Liver (tissue), 9 donors: ENCODE data around the gene MARCHF11. TPM values are rescaled to one million over a fixed set of nuclear protein-coding genes. Genes with fewer than 3 reads are reported as not detected.

ENCODE experiments used
- DNase-seq: peaks from one replicate; pipeline ENCODE4 v3.0.0-alpha.2; 2017; ENCODE audit warnings: low spot score
- H3K27ac ChIP-seq, 2 donors: one replicate each; pipeline ENCODE4 v1.7.0; 2013; ENCODE audit warnings: inconsistent platforms in 2 of 2, low read length in 2 of 2, control low read depth in 1 of 2, low read depth in 1 of 2, mild to moderate bottlenecking in 1 of 2
- H3K27me3 ChIP-seq, 4 donors: one replicate each; pipeline versions ENCODE4 v1.6.1 to v1.7.0; 2013; ENCODE audit warnings: low read length in 3 of 4, inconsistent platforms in 1 of 4, mild to moderate bottlenecking in 1 of 4, moderate library complexity in 1 of 4; ENCODE audit not compliant: control insufficient read depth in 4 of 4, insufficient read depth in 4 of 4
- H3K36me3 ChIP-seq, 4 donors: one replicate each; pipeline versions ENCODE4 v1.6.1 to v1.7.0; 2013; ENCODE audit warnings: low read length in 3 of 4, mild to moderate bottlenecking in 3 of 4, low read depth in 1 of 4, moderate library complexity in 1 of 4; ENCODE audit not compliant: control insufficient read depth in 4 of 4, insufficient read depth in 3 of 4
- H3K4me1 ChIP-seq, 4 donors: one replicate each; pipeline versions ENCODE4 v1.6.1 to v1.7.0; 2013; ENCODE audit warnings: low read length in 3 of 4, mild to moderate bottlenecking in 3 of 4, moderate library complexity in 1 of 4; ENCODE audit not compliant: control insufficient read depth in 4 of 4, insufficient read depth in 4 of 4
- H3K4me3 ChIP-seq, 3 donors: one replicate each; pipeline versions ENCODE4 v1.6.1 to v1.7.0; 2013; ENCODE audit warnings: low read length in 3 of 3, control low read depth in 1 of 3, low read depth in 1 of 3, mild to moderate bottlenecking in 1 of 3
- H3K9ac ChIP-seq, 2 donors: one replicate each; pipeline ENCODE4 v1.7.0; 2013; ENCODE audit warnings: low read length in 2 of 2, mild to moderate bottlenecking in 2 of 2, moderate library complexity in 2 of 2, control low read depth in 1 of 2, low read depth in 1 of 2
- H3K9me3 ChIP-seq, 4 donors: one replicate each; pipeline versions ENCODE4 v1.6.1 to v1.7.0; 2013; ENCODE audit warnings: low read length in 3 of 4; ENCODE audit not compliant: control insufficient read depth in 4 of 4
- CTCF ChIP-seq: fragments of 150-350 bp; IDR thresholded peaks from 2 replicates; pipeline ENCODE4 v1.5.1; 2017; ENCODE audit warnings: improper control_type of control experiment, low read depth, low read length; ENCODE audit not compliant: missing input control
- EGR1 ChIP-seq, 2 donors: IDR thresholded peaks; 2 replicates each; pipeline ENCODE4 v1.6.1; 2016 to 2018; ENCODE audit warnings: antibody characterized with exemption in 2 of 2, low read depth in 2 of 2
- FOXA1 ChIP-seq: IDR thresholded peaks from 2 replicates; pipeline ENCODE4 v1.6.1; 2016; ENCODE audit warnings: antibody characterized with exemption
- FOXA2 ChIP-seq: IDR thresholded peaks from 2 replicates; pipeline ENCODE4 v1.6.1; 2016; ENCODE audit warnings: antibody characterized with exemption
- GABPA ChIP-seq, 2 donors: IDR thresholded peaks in 1 of 2; conservative IDR thresholded peaks in 1 of 2; 2 replicates each; pipeline ENCODE4 v1.6.1; 2016; ENCODE audit warnings: antibody characterized with exemption in 2 of 2, mild to moderate bottlenecking in 1 of 2, moderate library complexity in 1 of 2
- HNF4A ChIP-seq, 2 donors: conservative IDR thresholded peaks; 2 replicates each; pipeline ENCODE4 v1.6.1; 2016; ENCODE audit warnings: antibody characterized with exemption in 2 of 2, mild to moderate bottlenecking in 2 of 2
- HNF4G ChIP-seq: IDR thresholded peaks from 2 replicates; pipeline ENCODE4 v1.6.1; 2016; ENCODE audit warnings: antibody characterized with exemption
- MAX ChIP-seq: IDR thresholded peaks from 2 replicates; pipeline ENCODE4 v1.6.1; 2016; ENCODE audit warnings: antibody characterized with exemption
- NR2F2 ChIP-seq: IDR thresholded peaks from 2 replicates; pipeline ENCODE4 v1.6.1; 2016; ENCODE audit warnings: antibody characterized with exemption
- RAD21 ChIP-seq, 2 donors: IDR thresholded peaks; 2 replicates each; pipeline ENCODE4 v1.6.1; 2016; ENCODE audit warnings: antibody characterized with exemption in 2 of 2, mild to moderate bottlenecking in 2 of 2
- RXRA ChIP-seq, 2 donors: IDR thresholded peaks; 2 replicates each; pipeline ENCODE4 v1.6.1; 2017 to 2018; ENCODE audit warnings: antibody characterized with exemption in 2 of 2, mild to moderate bottlenecking in 1 of 2
- SP1 ChIP-seq: IDR thresholded peaks from 2 replicates; pipeline ENCODE4 v1.6.1; 2018; ENCODE audit warnings: antibody characterized with exemption, mild to moderate bottlenecking
- TAF1 ChIP-seq: conservative IDR thresholded peaks from 2 replicates; pipeline ENCODE4 v1.6.1; 2016; ENCODE audit warnings: antibody characterized with exemption, mild to moderate bottlenecking
- YY1 ChIP-seq: IDR thresholded peaks from 2 replicates; pipeline ENCODE4 v1.6.1; 2016; ENCODE audit warnings: antibody characterized with exemption, mild to moderate bottlenecking
- WGBS: extraction: QIAGEN DNeasy Blood & Tissue Kit; methylation state at CpG from one replicate; pipeline ENCODE4 v1.1.7; 2013; 5-methylcytosine and 5-hydroxymethylcytosine counted together
- polyA plus RNA-seq, 2 donors: library from polyadenylated mRNA; stranded (reverse) in 1 of 2; unstranded in 1 of 2; fragments of 200-250 nt in 1 of 2; fragments of >200 nt in 1 of 2; fragmentation: Nextera tagmentation in 1 of 2; extraction: Ambion mirVana in 1 of 2; gene quantifications; one replicate each; pipeline versions ENCODE4 v1.2.1 to v1.2.3, GENCODE V29; 2013 to 2015
- total RNA-seq, 2 donors: library from RNA; depleted of rRNA; stranded (reverse); fragments of >200 nt; gene quantifications; one replicate each; pipeline ENCODE4 v1.2.3, GENCODE V29; 2014
- TF ChIP-seq, protein P1 (sequence below): IDR thresholded peaks from 2 replicates; pipeline ENCODE4 v1.6.1; 2016; ENCODE audit warnings: antibody characterized with exemption, mild to moderate bottlenecking
- TF ChIP-seq, protein P2 (sequence below): IDR thresholded peaks from 2 replicates; pipeline ENCODE4 v1.6.1; 2016; ENCODE audit warnings: antibody characterized with exemption
- donor health status: healthy.
- donor health status: healthy.
- donor health status: healthy.
- donor health status: healthy.
- donor health status: healthy.

Gene MARCHF11
- total and polyA plus RNA-seq, 4 donors: 0.05 TPM; not detected in 3

DNA sequence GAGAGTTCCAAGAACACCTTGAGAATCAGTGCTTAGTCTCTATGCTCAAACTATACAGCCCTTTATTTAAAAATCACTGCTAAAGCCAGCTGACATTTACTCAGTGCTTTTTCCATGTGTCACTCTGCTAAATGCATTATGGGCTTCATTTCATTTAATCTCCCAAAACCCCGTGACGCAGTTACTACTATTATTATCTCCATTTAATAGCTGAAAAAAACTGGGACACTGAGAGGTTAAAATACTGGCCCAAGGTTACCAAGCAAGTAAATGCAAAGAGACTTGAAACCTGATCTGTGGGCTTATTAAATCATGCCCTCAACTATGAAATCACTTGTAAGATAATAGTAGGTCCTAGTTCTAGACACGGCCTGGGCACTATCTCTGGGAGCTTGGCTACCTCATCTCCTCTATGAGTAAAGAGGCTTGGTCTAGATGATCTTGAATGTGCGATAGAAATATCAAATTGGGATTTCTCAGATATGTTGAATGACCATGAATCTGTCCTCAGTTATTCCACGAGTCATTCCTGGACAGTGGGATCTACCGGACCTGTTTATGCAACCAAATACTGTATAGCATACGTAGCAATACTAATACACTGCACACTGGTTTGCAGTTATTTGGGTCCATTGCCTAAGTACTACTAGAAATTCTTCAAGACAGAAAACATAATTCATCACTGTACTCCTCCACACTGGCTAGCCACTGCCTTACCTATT, 32.3 kb downstream of the MARCHF11 start:
- TF ChIP-seq NR2F2 (no peak), MAX (no peak), RXRA (IDR thresholded peaks at IDR 0.05) (no peak), FOXA2 (no peak), YY1 (no peak), FOXA1 (no peak), RAD21 (IDR thresholded peaks at IDR 0.05) (no peak), EGR1 (IDR thresholded peaks at IDR 0.05; ENCODE audit: low read depth in 2 of 2) (no peak), SP1 (no peak), TAF1 (no peak)
- TF ChIP-seq, protein P1, sequence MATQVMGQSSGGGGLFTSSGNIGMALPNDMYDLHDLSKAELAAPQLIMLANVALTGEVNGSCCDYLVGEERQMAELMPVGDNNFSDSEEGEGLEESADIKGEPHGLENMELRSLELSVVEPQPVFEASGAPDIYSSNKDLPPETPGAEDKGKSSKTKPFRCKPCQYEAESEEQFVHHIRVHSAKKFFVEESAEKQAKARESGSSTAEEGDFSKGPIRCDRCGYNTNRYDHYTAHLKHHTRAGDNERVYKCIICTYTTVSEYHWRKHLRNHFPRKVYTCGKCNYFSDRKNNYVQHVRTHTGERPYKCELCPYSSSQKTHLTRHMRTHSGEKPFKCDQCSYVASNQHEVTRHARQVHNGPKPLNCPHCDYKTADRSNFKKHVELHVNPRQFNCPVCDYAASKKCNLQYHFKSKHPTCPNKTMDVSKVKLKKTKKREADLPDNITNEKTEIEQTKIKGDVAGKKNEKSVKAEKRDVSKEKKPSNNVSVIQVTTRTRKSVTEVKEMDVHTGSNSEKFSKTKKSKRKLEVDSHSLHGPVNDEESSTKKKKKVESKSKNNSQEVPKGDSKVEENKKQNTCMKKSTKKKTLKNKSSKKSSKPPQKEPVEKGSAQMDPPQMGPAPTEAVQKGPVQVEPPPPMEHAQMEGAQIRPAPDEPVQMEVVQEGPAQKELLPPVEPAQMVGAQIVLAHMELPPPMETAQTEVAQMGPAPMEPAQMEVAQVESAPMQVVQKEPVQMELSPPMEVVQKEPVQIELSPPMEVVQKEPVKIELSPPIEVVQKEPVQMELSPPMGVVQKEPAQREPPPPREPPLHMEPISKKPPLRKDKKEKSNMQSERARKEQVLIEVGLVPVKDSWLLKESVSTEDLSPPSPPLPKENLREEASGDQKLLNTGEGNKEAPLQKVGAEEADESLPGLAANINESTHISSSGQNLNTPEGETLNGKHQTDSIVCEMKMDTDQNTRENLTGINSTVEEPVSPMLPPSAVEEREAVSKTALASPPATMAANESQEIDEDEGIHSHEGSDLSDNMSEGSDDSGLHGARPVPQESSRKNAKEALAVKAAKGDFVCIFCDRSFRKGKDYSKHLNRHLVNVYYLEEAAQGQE: no peak
- H3K9ac ChIP-seq: no peak overlapping the region
- no peak overlapping the region for H3K27ac ChIP-seq
- no peak overlapping the region for H3K4me3 ChIP-seq
- DNase-seq: no peak
- 75% methylated on average over 7 of the region's 7 CpGs for WGBS
- H3K27me3 ChIP-seq: peaks cover 0 to 2% (median 0%) of the 10 kb centered on the region in 4 donors
- H3K9me3 ChIP-seq: peaks cover 0 to 1% (median 0%) of the 10 kb centered on the region in 4 donors
- no peaks in the 10 kb centered on the region for H3K4me1 ChIP-seq
- H3K36me3 ChIP-seq: no peaks in the 10 kb centered on the region

DNA sequence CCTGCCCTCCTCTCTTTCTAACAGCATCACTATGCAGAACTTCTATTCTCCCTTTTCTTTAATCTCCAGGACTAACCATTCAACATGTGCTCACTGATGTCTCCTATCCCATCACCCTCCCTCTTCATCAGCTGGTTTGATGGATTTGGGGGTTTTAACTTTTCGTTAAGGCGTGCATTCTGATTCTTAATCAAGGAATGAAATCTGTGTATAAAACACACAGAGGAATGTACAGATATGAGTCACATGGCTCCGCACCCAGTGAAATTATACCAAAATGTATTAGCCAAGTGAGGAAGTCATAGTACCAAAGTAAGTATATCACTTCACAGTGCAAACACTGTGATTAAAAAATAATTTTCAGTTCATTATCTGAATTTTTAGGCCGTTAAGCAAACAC, 35.2 kb downstream of the MARCHF11 start:
- Histone ChIP-seq H3K9ac (no peak overlapping the region), H3K4me3 (no peak overlapping the region), H3K27ac (no peak overlapping the region), H3K36me3 (no peaks in the 10 kb centered on the region), H3K27me3 (peaks cover 0 to 2% (median 0%) of the 10 kb centered on the region in 4 donors), H3K9me3 (no peaks in the 10 kb centered on the region), H3K4me1 (no peaks in the 10 kb centered on the region)
- WGBS: 72% methylated on average over 4 of the region's 4 CpGs
- no peak for DNase-seq
- TF ChIP-seq YY1 (no peak), HNF4G (no peak), HNF4A (conservative IDR thresholded peaks at IDR 0.05) (no peak), RXRA (IDR thresholded peaks at IDR 0.05) (no peak), NR2F2 (no peak), MAX (no peak), GABPA (IDR thresholded peaks at IDR 0.05 in 1 of 2, conservative IDR thresholded peaks at IDR 0.05 in 1 of 2) (no peak), EGR1 (IDR thresholded peaks at IDR 0.05; ENCODE audit: low read depth in 2 of 2) (no peak), SP1 (no peak), CTCF (no peak)
- TF ChIP-seq, protein P1: no peak
- TF ChIP-seq, protein P2, sequence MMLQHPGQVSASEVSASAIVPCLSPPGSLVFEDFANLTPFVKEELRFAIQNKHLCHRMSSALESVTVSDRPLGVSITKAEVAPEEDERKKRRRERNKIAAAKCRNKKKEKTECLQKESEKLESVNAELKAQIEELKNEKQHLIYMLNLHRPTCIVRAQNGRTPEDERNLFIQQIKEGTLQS: no peak
